ENCODE measurements around the gene RAVER2. TPM values are rescaled to one million over a fixed set of nuclear protein-coding genes. Genes with fewer than 3 reads are reported as not detected.

Gene RAVER2
- total and polyA plus RNA-seq, 2 experiments from 2014 or later = 7.8 to 24.6 TPM

GRCh38 chr1:64765012-64765411 is 20.1 kb downstream of the RAVER2 start:
- Mint-ChIP-seq H3K27me3 (ENCODE audit: insufficient read depth, low read depth, poor library complexity) (no peaks in the 10 kb centered on the region), H3K27ac (no peak overlapping the region), H3K9me3 (no peaks in the 10 kb centered on the region), H3K4me3 (no peak overlapping the region), H3K36me3 (ENCODE audit: low read depth) (peaks cover 11% of the 10 kb centered on the region), H3K4me1 (no peaks in the 10 kb centered on the region; the same call in 2 of the 3 replicates)
- H4K20me1 ChIP-seq (replicated peaks; ENCODE audit: insufficient read depth) = peaks cover 7% of the 10 kb centered on the region; the same call in 1 of the 2 replicates
- ATAC-seq (no peak), DNase-seq (ENCODE audit: low spot score) (no peak)
- H3K4me3 ChIP-seq = no peak overlapping the region
- peaks cover 15% of the 10 kb centered on the region; the same call in 1 of the 2 replicates for H3K79me2 ChIP-seq (replicated peaks; ENCODE audit: insufficient read depth)
- TF ChIP-seq CREB1 (CRISPR knock-in tag; IDR thresholded peaks at IDR 0.05; ENCODE audit: low read depth) = no peak
- TF ChIP-seq NANOG (IDR thresholded peaks at IDR 0.05; ENCODE audit: borderline replicate concordance) = no peak
- TF ChIP-seq EZH2phosphoT487 (IDR thresholded peaks at IDR 0.05; ENCODE audit: unreplicated experiment) = no peak
- no peak for TF ChIP-seq ZNF114 (CRISPR knock-in tag; IDR thresholded peaks at IDR 0.05)
- TF ChIP-seq ZNF331 (CRISPR knock-in tag; IDR thresholded peaks at IDR 0.05; ENCODE audit: low read depth) = no peak
- TF ChIP-seq REST (IDR thresholded peaks at IDR 0.05; ENCODE audit: unreplicated experiment) = no peak
- no peak for TF ChIP-seq EZH2 (IDR thresholded peaks at IDR 0.05; ENCODE audit: low read depth, unreplicated experiment)
- no peak for TF ChIP-seq STAT1 (IDR thresholded peaks at IDR 0.05; ENCODE audit: unreplicated experiment)
- TF ChIP-seq POLR2AphosphoS5 (IDR thresholded peaks at IDR 0.05; ENCODE audit: low read depth) = no peak
- no peak for TF ChIP-seq JUNB (IDR thresholded peaks at IDR 0.05; ENCODE audit: unreplicated experiment)
- TF ChIP-seq CTCF (conservative IDR thresholded peaks at IDR 0.05; ENCODE audit: low read depth in 2 of 2) = no peak
- TF ChIP-seq ETS1 (IDR thresholded peaks at IDR 0.05) = no peak
- TF ChIP-seq, protein P1, sequence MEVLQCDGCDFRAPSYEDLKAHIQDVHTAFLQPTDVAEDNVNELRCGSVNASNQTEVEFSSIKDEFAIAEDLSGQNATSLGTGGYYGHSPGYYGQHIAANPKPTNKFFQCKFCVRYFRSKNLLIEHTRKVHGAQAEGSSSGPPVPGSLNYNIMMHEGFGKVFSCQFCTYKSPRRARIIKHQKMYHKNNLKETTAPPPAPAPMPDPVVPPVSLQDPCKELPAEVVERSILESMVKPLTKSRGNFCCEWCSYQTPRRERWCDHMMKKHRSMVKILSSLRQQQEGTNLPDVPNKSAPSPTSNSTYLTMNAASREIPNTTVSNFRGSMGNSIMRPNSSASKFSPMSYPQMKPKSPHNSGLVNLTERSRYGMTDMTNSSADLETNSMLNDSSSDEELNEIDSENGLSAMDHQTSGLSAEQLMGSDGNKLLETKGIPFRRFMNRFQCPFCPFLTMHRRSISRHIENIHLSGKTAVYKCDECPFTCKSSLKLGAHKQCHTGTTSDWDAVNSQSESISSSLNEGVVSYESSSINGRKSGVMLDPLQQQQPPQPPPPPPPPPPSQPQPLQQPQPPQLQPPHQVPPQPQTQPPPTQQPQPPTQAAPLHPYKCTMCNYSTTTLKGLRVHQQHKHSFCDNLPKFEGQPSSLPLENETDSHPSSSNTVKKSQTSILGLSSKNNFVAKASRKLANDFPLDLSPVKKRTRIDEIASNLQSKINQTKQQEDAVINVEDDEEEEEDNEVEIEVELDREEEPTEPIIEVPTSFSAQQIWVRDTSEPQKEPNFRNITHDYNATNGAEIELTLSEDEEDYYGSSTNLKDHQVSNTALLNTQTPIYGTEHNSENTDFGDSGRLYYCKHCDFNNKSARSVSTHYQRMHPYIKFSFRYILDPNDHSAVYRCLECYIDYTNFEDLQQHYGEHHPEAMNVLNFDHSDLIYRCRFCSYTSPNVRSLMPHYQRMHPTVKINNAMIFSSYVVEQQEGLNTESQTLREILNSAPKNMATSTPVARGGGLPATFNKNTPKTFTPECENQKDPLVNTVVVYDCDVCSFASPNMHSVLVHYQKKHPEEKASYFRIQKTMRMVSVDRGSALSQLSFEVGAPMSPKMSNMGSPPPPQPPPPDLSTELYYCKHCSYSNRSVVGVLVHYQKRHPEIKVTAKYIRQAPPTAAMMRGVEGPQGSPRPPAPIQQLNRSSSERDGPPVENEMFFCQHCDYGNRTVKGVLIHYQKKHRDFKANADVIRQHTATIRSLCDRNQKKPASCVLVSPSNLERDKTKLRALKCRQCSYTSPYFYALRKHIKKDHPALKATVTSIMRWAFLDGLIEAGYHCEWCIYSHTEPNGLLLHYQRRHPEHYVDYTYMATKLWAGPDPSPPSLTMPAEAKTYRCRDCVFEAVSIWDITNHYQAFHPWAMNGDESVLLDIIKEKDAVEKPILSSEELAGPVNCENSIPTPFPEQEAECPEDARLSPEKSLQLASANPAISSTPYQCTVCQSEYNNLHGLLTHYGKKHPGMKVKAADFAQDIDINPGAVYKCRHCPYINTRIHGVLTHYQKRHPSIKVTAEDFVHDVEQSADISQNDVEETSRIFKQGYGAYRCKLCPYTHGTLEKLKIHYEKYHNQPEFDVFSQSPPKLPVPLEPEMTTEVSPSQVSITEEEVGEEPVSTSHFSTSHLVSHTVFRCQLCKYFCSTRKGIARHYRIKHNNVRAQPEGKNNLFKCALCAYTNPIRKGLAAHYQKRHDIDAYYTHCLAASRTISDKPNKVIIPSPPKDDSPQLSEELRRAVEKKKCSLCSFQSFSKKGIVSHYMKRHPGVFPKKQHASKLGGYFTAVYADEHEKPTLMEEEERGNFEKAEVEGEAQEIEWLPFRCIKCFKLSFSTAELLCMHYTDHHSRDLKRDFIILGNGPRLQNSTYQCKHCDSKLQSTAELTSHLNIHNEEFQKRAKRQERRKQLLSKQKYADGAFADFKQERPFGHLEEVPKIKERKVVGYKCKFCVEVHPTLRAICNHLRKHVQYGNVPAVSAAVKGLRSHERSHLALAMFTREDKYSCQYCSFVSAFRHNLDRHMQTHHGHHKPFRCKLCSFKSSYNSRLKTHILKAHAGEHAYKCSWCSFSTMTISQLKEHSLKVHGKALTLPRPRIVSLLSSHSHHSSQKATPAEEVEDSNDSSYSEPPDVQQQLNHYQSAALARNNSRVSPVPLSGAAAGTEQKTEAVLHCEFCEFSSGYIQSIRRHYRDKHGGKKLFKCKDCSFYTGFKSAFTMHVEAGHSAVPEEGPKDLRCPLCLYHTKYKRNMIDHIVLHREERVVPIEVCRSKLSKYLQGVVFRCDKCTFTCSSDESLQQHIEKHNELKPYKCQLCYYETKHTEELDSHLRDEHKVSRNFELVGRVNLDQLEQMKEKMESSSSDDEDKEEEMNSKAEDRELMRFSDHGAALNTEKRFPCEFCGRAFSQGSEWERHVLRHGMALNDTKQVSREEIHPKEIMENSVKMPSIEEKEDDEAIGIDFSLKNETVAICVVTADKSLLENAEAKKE (CRISPR knock-in tag; IDR thresholded peaks at IDR 0.05) = no peak
- no peaks in the 10 kb centered on the region for H3K4me1 ChIP-seq (ENCODE audit: insufficient read depth)
- H3K9me2 ChIP-seq (ENCODE audit: insufficient read depth) = no peaks in the 10 kb centered on the region
- H3K36me3 ChIP-seq (ENCODE audit: insufficient read depth) = 0 out of 2 replicates have a peak, but pooled peaks cover 2% of the 10 kb centered on the region
- no peaks in the 10 kb centered on the region for H3K27me3 ChIP-seq (ENCODE audit: insufficient read depth)
- no peak overlapping the region for H3K4me2 ChIP-seq
- no peak overlapping the region for H3K27ac ChIP-seq (ENCODE audit: low read depth)
- no peaks in the 10 kb centered on the region for H3F3A ChIP-seq (replicated peaks; ENCODE audit: low read depth)
- H2AFZ ChIP-seq = no peak overlapping the region

Measured in GM23338 (cell line).